Heart right ventricle (tissue), 16 donors: ENCODE results near the gene PIP4K2B. TPM values are rescaled to one million over a fixed set of nuclear protein-coding genes. Genes with fewer than 3 reads are reported as not detected.

Experiments
- ATAC-seq, 8 donors: fragments of 200-7000 bp; cut with Tn5 transposase; one replicate each; pipeline ENCODE4 v1.9.1; 2020; ENCODE audit warnings: mild to moderate bottlenecking in 8 of 8, moderate library complexity in 8 of 8, moderate number of reproducible peaks in 1 of 8
- DNase-seq, 2 donors: peaks; one replicate each; pipeline ENCODE4 v3.0.0-alpha.2; 2020
- H3K27ac ChIP-seq, 10 donors: fragments of 200-600 bp; sonication (generic) in 2 of 10; one replicate each; pipeline versions ENCODE4 v1.5.0 to v1.8.0; 2020 to 2022; ENCODE audit warnings: mild to moderate bottlenecking in 3 of 10
- H3K27me3 ChIP-seq, 7 donors: fragments of 200-600 bp; one replicate each; pipeline ENCODE4 v1.8.0; 2021 to 2022; ENCODE audit warnings: mild to moderate bottlenecking in 2 of 7
- H3K36me3 ChIP-seq, 9 donors: fragments of 200-600 bp; sonication (generic) in 1 of 9; one replicate each; pipeline versions ENCODE4 v1.5.0 to v1.8.0; 2020 to 2022; ENCODE audit warnings: mild to moderate bottlenecking in 2 of 9
- H3K4me1 ChIP-seq, 9 donors: fragments of 200-600 bp; sonication (generic) in 1 of 9; one replicate each; pipeline versions ENCODE4 v1.5.0 to v1.8.0; 2020 to 2022; ENCODE audit warnings: mild to moderate bottlenecking in 4 of 9
- H3K4me3 ChIP-seq, 10 donors: fragments of 200-600 bp; sonication (generic) in 2 of 10; one replicate each; pipeline versions ENCODE4 v1.5.0 to v1.8.0; 2020 to 2022; ENCODE audit warnings: mild to moderate bottlenecking in 7 of 10, moderate library complexity in 2 of 10
- H3K9me3 ChIP-seq, 11 donors: fragments of 200-600 bp in 10 of 11; sonication (generic) in 2 of 11; one replicate each; pipeline versions ENCODE4 v1.5.0 to v1.8.0; 2013 to 2022; ENCODE audit warnings: mild to moderate bottlenecking in 2 of 11, control low read depth in 1 of 11, moderate library complexity in 1 of 11
- CTCF ChIP-seq, 9 donors: fragments of 200-600 bp; sonication (generic) in 2 of 9; IDR thresholded peaks; one replicate each; pipeline versions ENCODE4 v1.5.0 to v1.8.0; 2021 to 2022; ENCODE audit warnings: antibody characterized with exemption in 9 of 9, mild to moderate bottlenecking in 5 of 9, moderate library complexity in 1 of 9
- WGBS, 2 donors: extraction: QIAGEN DNeasy Blood & Tissue Kit; methylation state at CpG; one replicate each; pipeline ENCODE4 v1.1.7; 2013; ENCODE audit warnings: inconsistent platforms in 1 of 2; 5-methylcytosine and 5-hydroxymethylcytosine counted together
- intact Hi-C, 10 donors: fragments of 100-400 bp; cut with DNase I; formaldehyde crosslinking; loops; one replicate each; pipeline versions ENCODE4 v1.11.1 to v1.14.2; 2022
- polyA plus RNA-seq, 2 donors: library from polyadenylated mRNA; stranded (reverse); fragments of 200-250 nt; gene quantifications; one replicate each; pipeline ENCODE4 v1.2.3, GENCODE V29; 2013
- total RNA-seq, 10 donors: library from RNA; stranded (reverse); fragmentation: NEBNext Ultra II Directional in 3 of 10; extraction: Animal tissue kit (Norgen Biotek cat#: 25700) in 3 of 10; gene quantifications; one replicate each; pipeline versions ENCODE4 v1.2.1 to v1.2.4, GENCODE V29; 2021 to 2023
- donor health status: Arrhythmogenic right ventricular cardiomyopathy.
- donor health status: ischemic (EF 13 %, LVEDD 7.1; RV severe dilation, severe dysfunction).
- donor health status: healthy with polysubstance abuse.
- donor health status: DM: no; HTN: yes; CAD: no.
- donor health status: DM: no; HTN: no; CAD: no.
- donor health status: ischemic (EF 25% LVEDD 6.9; RV normal size, moderate dysfunction).
- donor health status: ischemic (EF 25% LVEDD 5.7; RV mildly dilated, moderate dysfunction).
- donor health status: healthy.
- donor health status: DM: yes; HTN: yes; CAD: no.
- donor health status: Ischemic cardiomyopathy.
- donor health status: ischemic (EF 35%, LVEDD 5.7; RV mildly dilated, moderate dysfunction).
- donor health status: nonischemic (EF 11% LVEDD 7.7; RV severe dilation, severe dysfunction).
- donor health status: DM: yes; HTN: yes; CAD: no.
- donor health status: PGD.
- donor health status: ischemic (EF 29% LVEDD 5.4; RV normal size, mild dysfunction).
- donor health status: nonischemic (EF 23%, LVEDD 6.1; RV moderate dilation, normal function).

PIP4K2B gene
- total and polyA plus RNA-seq, 12 donors: 15.3 to 51.9 (median 46.4) TPM

GRCh38 chr17:38719943-38720641 is 79.3 kb downstream of the PIP4K2B start:
- peaks cover 0 to 24% (median 15%) of the 10 kb centered on the region in 9 donors for H3K4me1 ChIP-seq
- no peaks in the 10 kb centered on the region for H3K27me3 ChIP-seq
- H3K27ac ChIP-seq: no peak overlapping the region
- ATAC-seq: peak in 3 of 8 donors; percentile 2 to 23 (median 23)
- H3K9me3 ChIP-seq: no peaks in the 10 kb centered on the region
- no peak overlapping the region for H3K4me3 ChIP-seq
- peaks cover 4 to 100% (median 69%) of the 10 kb centered on the region in 9 donors for H3K36me3 ChIP-seq
- no peak for TF ChIP-seq CTCF (IDR thresholded peaks at IDR 0.05)
- intact Hi-C loops: no loop called here
- WGBS, 2 donors: 78 to 79% methylated on average over 38 to 39 of the region's 39 CpGs
- no peak for DNase-seq

DNA sequence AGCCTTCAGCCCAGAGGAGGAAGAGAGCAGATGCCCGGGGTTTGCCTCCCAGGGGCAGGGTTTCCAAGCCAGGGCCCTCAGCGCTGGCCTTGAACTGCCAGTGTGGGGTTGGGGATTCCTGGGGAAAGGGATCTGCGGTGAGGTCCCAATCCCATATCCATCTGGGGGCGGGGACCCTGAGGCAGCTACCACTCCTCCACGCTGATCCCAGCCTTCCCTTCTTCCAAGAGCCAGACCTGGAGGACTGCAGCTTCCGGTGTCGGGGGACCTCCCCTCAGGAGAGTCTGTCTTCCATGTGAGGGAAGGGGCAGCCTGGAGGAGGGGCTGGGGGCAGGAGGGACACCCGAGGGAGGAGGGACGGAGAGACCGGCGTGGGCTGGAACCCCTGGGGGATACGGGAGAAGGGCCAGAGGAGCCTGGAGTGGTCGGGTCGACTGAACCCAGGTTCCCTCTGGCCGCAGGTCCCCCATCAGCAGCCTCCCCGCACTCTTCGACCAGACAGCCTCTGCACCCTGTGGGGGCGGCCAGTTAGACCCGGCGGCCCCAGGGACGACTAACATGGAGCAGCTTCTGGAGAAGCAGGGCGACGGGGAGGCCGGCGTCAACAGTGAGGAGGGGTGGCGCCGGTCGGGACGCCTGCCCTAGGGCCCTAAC is 79.9 kb downstream of the PIP4K2B start:
- no peaks in the 10 kb centered on the region for H3K9me3 ChIP-seq
- no peak for TF ChIP-seq CTCF (IDR thresholded peaks at IDR 0.05)
- intact Hi-C loops: no loop called here
- H3K36me3 ChIP-seq: peaks cover 4 to 100% (median 69%) of the 10 kb centered on the region in 9 donors
- no peak for DNase-seq
- no peak overlapping the region for H3K4me3 ChIP-seq
- peaks cover 0 to 17% (median 9%) of the 10 kb centered on the region in 9 donors for H3K4me1 ChIP-seq
- H3K27me3 ChIP-seq: no peaks in the 10 kb centered on the region
- H3K27ac ChIP-seq: no peak overlapping the region
- ATAC-seq: peak in 1 of 8 donors; percentile 10
- 82 to 85% methylated on average over 29 of the region's 29 CpGs for whole genome bisulfite sequencing, 2 donors

- Histone ChIP-seq H3K9me3 (no peaks in the 10 kb centered on the region), H3K4me3 (no peak overlapping the region), H3K36me3 (peaks cover 5 to 100% (median 72%) of the 10 kb centered on the region in 9 donors), H3K4me1 (peaks cover 0 to 20% (median 7%) of the 10 kb centered on the region in 9 donors), H3K27ac (no peak overlapping the region), H3K27me3 (no peaks in the 10 kb centered on the region)
- DNase-seq (no peak), ATAC-seq (no peak)
- 82 to 87% methylated on average over 12 of the region's 12 CpGs for WGBS, 2 donors
- intact Hi-C loops: no loop called here
- TF ChIP-seq CTCF (IDR thresholded peaks at IDR 0.05): no peak
Measured at GRCh38 chr17:38717139-38717745, 82.1 kb downstream of the PIP4K2B start.

DNA sequence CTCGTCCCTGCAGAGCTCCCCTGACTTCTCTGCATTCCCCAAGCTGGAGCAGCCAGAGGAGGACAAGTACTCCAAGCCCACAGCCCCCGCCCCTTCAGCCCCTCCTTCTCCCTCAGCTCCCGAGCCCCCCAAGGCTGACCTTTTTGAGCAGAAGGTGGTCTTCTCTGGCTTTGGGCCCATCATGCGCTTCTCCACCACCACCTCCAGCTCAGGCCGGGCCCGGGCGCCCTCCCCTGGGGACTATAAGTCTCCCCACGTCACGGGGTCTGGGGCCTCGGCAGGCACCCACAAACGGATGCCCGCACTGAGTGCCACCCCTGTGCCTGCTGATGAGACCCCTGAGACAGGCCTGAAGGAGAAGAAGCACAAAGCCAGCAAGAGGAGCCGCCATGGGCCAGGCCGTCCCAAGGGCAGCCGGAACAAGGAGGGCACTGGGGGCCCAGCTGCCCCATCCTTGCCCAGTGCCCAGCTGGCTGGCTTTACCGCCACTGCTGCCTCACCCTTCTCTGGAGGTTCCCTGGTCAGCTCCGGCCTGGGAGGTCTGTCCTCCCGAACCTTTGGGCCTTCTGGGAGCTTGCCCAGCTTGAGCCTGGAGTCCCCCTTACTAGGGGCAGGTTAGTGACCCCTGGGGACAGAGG is 82.9 kb downstream of the PIP4K2B start:
- Histone ChIP-seq H3K9me3 (no peaks in the 10 kb centered on the region), H3K36me3 (peaks cover 5 to 100% (median 73%) of the 10 kb centered on the region in 9 donors), H3K27ac (no peak overlapping the region), H3K4me1 (peaks cover 0 to 20% (median 11%) of the 10 kb centered on the region in 9 donors), H3K4me3 (no peak overlapping the region), H3K27me3 (no peaks in the 10 kb centered on the region)
- intact Hi-C loops: no loop called here
- no peak for DNase-seq
- WGBS, 2 donors: 94% methylated on average over 18 of the region's 18 CpGs
- no peak for ATAC-seq
- TF ChIP-seq CTCF (IDR thresholded peaks at IDR 0.05): no peak
